HG03442 (cell line): Measurements from ENCODE around the gene HYI.
"Not testable (repeated sequence)": the region's sequence is repeated elsewhere in the genome, so short reads cannot be mapped to it uniquely, and the experiment has no call there.

Experiments used
- ATAC-seq: cut with Tn5 transposase; IDR thresholded peaks from one replicate; pipeline ENCODE4 v1.9.1; 2021; ENCODE audit warnings: mild to moderate bottlenecking, moderate library complexity; ENCODE audit not compliant: unreplicated experiment

HYI gene

GRCh38 chr1:43432171-43432860 is 21.4 kb downstream of the HYI start:
- ATAC-seq: no peak

GRCh38 chr1:43431676-43432075 is 22.1 kb downstream of the HYI start:
- no peak for ATAC-seq

- ATAC-seq: no peak
Measured at GRCh38 chr1:43430831-43431230, 22.9 kb downstream of the HYI start.

- no peak for ATAC-seq
Measured at GRCh38 chr1:43427941-43428340, 25.8 kb downstream of the HYI start.

GRCh38 chr1:43427524-43427923 is 26.2 kb downstream of the HYI start:
- ATAC-seq: no peak

- ATAC-seq: no peak
Measured at GRCh38 chr1:43426221-43426620, 27.5 kb downstream of the HYI start.

GRCh38 chr1:43425045-43425444 is 28.7 kb downstream of the HYI start:
- ATAC-seq: no peak

GRCh38 chr1:43423672-43424550 is 29.8 kb downstream of the HYI start:
- ATAC-seq: no peak

- no peak for ATAC-seq
Measured at GRCh38 chr1:43422995-43423671, 30.6 kb downstream of the HYI start.

GRCh38 chr1:43421976-43422750 is 31.6 kb downstream of the HYI start:
- no peak for ATAC-seq

GRCh38 chr1:43421396-43421795 is 32.3 kb downstream of the HYI start:
- no peak for ATAC-seq

- no peak for ATAC-seq
Measured at GRCh38 chr1:43420874-43421273, 32.9 kb downstream of the HYI start.

- ATAC-seq: no peak
Measured at GRCh38 chr1:43419627-43420425, 33.9 kb downstream of the HYI start.

GRCh38 chr1:43418858-43419257 is 34.9 kb downstream of the HYI start:
- ATAC-seq: no peak

- ATAC-seq: no peak
Measured at GRCh38 chr1:43415901-43416300, 37.8 kb downstream of the HYI start.

GRCh38 chr1:43414634-43415223 is 39.0 kb downstream of the HYI start:
- no peak for ATAC-seq

GRCh38 chr1:43413426-43413825 is 40.3 kb downstream of the HYI start:
- ATAC-seq: not testable (repeated sequence)

GRCh38 chr1:43410571-43410970 is 43.2 kb downstream of the HYI start:
- ATAC-seq: no peak

GRCh38 chr1:43405876-43406234 is 47.9 kb downstream of the HYI start:
- ATAC-seq: no peak
